Chondrocyte (in vitro differentiated cells): ENCODE data around the gene CDIPT. TPM values are rescaled to one million over a fixed set of nuclear protein-coding genes. Genes with fewer than 3 reads are reported as not detected.

Experiments
- DNase-seq: peaks from one replicate; pipeline ENCODE4 v3.0.0; 2021; ENCODE audit warnings: mixed read lengths, low spot score
- H3K27ac Mint-ChIP-seq: one replicate; pipeline ENCODE4 v1.8.0; 2021; ENCODE audit warnings: mild to moderate bottlenecking, moderate library complexity, mixed read lengths; ENCODE audit not compliant: unreplicated experiment
- H3K27me3 Mint-ChIP-seq: 2 replicates; pipeline ENCODE4 v1.8.0; 2021; ENCODE audit warnings: low read depth, mixed read lengths
- H3K36me3 Mint-ChIP-seq: 2 replicates; pipeline ENCODE4 v1.8.0; 2021; ENCODE audit warnings: low read depth, mixed read lengths
- H3K4me1 Mint-ChIP-seq: 2 replicates; pipeline ENCODE4 v1.8.0; 2021; ENCODE audit warnings: low read depth, mild to moderate bottlenecking, mixed read lengths
- H3K4me3 Mint-ChIP-seq: one replicate; pipeline ENCODE4 v1.8.0; 2021; ENCODE audit warnings: mild to moderate bottlenecking, moderate library complexity, mixed read lengths; ENCODE audit not compliant: unreplicated experiment
- H3K9me3 Mint-ChIP-seq: 2 replicates; pipeline ENCODE4 v1.8.0; 2021; ENCODE audit warnings: low read depth, mixed read lengths
- total RNA-seq: library from RNA; stranded (reverse); gene quantifications from 3 replicates; pipeline ENCODE4 v1.2.1, GENCODE V29; 2021
- TF ChIP-seq, protein P1 (sequence below): fragments of 200-600 bp; sonication (generic); IDR thresholded peaks from 2 replicates; pipeline ENCODE4 v1.5.0; 2021; ENCODE audit warnings: antibody characterized with exemption, mild to moderate bottlenecking, moderate library complexity

CDIPT gene
- total RNA-seq, 1 donor from 2014 or later = 79.7 TPM

DNA sequence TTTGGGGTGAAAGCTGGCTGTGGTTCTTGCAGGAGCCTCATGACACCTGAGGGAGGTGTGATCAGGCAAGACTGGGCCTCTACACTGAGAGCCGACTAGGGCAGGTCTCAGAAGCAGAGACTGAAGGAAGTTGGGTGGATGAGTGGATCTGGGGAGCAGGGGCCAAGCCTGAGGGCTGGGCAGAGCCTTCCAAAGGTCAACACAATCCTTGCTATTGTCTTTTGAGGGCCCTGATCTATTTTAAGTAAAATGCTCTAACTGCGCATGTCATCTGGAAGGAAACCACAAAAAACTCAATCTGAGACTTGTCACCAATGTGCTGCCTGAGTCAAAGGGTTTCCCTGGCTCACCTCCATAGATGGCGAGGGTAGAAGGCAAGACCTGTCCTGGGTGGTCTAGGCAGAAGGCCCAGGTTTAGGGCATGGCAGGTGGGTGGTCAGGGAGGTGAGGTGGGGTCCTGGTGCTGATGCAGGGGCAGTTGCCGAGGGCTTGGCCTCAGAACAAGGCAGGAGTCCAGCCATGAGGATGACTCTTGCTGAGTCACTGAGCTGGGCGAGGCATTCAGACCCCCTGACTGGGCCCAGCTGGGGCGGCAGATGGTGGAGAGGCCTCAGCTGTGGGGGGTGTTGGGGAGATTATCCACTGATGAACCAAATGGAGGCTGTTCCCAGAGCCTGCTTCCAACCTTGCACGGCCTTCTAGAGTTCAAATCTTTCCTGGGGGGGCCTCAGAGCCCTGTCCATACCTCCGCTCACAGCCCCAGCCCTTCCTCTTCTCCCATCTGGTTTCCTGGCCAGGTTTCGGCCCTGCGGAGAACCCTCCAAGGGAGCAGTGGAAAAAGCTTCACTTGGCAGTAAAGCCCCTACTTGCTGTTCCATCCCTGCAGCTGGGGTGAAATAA is 37.6 kb downstream of the CDIPT start:
- H3K4me1 Mint-ChIP-seq = peaks cover 60% of the 10 kb centered on the region
- H3K4me3 Mint-ChIP-seq = no peak overlapping the region
- TF ChIP-seq, protein P1, sequence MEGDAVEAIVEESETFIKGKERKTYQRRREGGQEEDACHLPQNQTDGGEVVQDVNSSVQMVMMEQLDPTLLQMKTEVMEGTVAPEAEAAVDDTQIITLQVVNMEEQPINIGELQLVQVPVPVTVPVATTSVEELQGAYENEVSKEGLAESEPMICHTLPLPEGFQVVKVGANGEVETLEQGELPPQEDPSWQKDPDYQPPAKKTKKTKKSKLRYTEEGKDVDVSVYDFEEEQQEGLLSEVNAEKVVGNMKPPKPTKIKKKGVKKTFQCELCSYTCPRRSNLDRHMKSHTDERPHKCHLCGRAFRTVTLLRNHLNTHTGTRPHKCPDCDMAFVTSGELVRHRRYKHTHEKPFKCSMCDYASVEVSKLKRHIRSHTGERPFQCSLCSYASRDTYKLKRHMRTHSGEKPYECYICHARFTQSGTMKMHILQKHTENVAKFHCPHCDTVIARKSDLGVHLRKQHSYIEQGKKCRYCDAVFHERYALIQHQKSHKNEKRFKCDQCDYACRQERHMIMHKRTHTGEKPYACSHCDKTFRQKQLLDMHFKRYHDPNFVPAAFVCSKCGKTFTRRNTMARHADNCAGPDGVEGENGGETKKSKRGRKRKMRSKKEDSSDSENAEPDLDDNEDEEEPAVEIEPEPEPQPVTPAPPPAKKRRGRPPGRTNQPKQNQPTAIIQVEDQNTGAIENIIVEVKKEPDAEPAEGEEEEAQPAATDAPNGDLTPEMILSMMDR = no peak
- DNase-seq = no peak
- no peaks in the 10 kb centered on the region for H3K9me3 Mint-ChIP-seq
- peak overlapping the region; percentile 81 for H3K27ac Mint-ChIP-seq
- H3K36me3 Mint-ChIP-seq = peaks cover 2% of the 10 kb centered on the region
- no peaks in the 10 kb centered on the region for H3K27me3 Mint-ChIP-seq

DNA sequence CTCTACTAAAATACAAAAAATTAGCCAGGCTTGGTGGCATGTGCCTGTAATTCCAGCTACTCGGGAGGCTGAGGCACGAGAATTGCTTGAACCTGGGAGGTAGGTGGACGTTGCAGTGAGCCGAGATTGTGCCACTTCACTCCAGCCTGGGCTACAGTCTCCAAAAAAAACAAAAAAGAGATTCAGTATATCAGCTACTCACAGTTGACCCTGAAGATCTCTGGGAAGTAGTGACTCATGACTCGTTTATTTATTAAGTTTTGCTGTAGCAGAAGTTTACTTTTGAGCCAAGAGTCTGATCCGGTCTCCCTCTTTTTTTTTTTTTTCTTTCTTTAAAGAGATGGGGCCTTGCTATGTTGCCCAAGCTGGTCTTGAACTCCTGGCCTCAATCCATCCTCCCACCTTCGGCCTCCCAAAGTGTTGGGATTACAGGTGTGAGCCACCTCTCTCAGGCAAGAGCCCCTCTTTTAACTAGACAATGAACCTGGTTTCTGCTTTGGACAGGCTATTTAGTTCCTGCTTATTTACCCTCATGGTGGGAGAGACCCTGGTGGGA is 38.4 kb downstream of the CDIPT start:
- no peak overlapping the region for H3K4me3 Mint-ChIP-seq
- H3K27me3 Mint-ChIP-seq = no peaks in the 10 kb centered on the region
- no peak for DNase-seq
- peaks cover under 1% of the 10 kb centered on the region for H3K36me3 Mint-ChIP-seq
- H3K27ac Mint-ChIP-seq = peak overlapping the region; percentile 81
- TF ChIP-seq, protein P1 = no peak
- H3K4me1 Mint-ChIP-seq = peaks cover 66% of the 10 kb centered on the region
- no peaks in the 10 kb centered on the region for H3K9me3 Mint-ChIP-seq

DNA sequence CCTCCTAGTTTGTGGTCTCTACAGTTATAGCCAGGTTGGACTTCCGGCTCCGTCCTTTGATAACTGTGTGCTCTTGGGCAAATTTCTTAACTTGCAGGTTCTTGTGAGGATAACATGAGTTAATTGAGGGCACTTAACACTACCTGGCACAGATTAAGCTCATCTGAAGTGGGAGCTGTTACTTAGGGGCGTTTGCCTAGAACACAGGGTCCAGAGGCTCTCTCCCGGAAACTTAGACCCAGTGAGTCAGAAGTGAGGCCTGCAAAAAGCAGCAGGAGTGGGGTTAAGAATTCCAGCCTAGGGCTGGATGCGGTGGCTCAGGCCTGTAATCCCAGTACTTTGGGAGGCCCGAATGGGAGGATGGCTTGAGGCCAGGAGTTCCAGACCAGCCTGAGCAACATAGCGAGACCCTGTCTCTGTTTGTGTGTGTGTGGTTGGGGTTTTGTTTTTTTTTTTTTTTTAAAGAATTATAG is 41.3 kb downstream of the CDIPT start:
- Mint-ChIP-seq H3K27ac (peak overlapping the region; percentile 93), H3K4me1 (peaks cover 75% of the 10 kb centered on the region), H3K27me3 (no peaks in the 10 kb centered on the region), H3K9me3 (no peaks in the 10 kb centered on the region), H3K36me3 (peaks cover 11% of the 10 kb centered on the region), H3K4me3 (peak overlapping the region; percentile 92)
- TF ChIP-seq, protein P1 = no peak
- no peak for DNase-seq

DNA sequence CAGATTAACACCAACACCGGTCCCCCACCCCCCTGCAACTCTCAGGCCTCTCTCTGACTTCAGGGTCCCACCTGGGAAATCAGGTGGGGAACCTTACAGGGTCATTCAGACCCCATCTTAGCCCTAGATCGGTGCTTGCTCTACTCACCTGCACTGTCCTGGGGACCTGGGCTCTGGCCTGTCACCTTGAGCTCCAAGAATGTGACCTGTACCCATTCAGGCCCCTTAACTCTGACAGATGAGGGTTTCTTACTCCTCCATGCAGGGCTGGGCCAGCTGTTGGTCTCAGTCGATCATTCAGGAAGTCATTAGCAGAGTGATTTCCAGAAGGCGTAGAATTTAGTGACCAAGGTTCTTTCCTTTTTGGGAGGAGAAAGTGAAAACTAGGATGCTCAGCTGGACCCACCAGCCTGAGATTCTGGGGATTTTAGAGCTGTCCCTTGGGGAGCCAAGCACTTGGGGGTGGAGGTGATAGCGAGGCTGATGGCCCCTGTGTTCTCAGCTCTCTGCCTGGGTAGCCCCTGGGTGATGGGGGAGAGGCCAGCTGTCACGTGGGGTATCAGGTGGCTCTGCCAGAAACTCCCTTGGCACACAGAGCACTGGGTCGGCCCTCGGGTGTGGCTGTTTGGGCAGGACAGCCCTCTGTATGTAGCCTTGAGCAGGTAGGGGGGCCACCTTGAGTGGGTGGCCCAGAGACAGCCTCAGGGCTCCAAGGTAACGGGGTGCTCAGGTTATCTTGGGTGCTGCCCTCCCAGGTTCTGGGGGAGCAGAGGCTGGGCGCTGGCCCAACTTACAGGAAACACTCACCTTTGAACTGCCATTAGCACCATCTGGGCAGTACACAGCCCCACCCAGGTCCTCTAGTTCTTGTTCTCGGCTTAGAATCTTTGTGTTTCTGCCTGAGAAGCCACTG is 42.0 kb downstream of the CDIPT start:
- Mint-ChIP-seq H3K4me3 (peak overlapping the region; percentile 92), H3K36me3 (peaks cover 11% of the 10 kb centered on the region)
- TF ChIP-seq, protein P1 = no peak

More for the DNA sequence above, 42.0 kb downstream of the CDIPT start:
- Mint-ChIP-seq H3K27me3 (no peaks in the 10 kb centered on the region), H3K4me1 (peaks cover 76% of the 10 kb centered on the region), H3K9me3 (no peaks in the 10 kb centered on the region), H3K27ac (peak overlapping the region; percentile 93)
- no peak for DNase-seq
